ENCODE measurements around the gene HPSE2.

The HPSE2 gene

GRCh38 chr10:98488669-98489430, 746.8 kb downstream of the HPSE2 start:
- peak; percentile 46 for DNase-seq (ENCODE audit: low read depth)

DNA sequence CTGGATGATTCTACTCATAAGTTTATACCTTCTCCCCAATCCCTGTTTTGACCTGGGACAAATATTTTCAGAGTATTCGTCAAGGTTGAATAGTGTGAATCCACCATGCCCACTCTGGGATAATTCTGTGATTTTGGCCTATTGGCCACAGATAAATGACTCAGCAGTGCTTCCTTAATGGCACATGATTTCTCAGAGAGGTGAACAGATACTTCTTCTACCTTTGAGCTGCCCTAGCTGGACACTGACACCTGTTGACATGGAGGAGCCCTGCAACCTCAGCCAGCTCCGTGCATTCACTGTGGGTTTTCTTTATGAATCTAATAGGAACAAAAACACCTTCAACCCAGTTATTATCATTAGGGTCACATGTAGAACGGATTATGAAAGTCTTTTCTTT, 748.0 kb downstream of the HPSE2 start:
- DNase-seq (ENCODE audit: low read depth): no peak

GRCh38 chr10:98486421-98486820, 749.2 kb downstream of the HPSE2 start:
- no peak for DNase-seq (ENCODE audit: low read depth)

GRCh38 chr10:98485959-98486358, 749.7 kb downstream of the HPSE2 start:
- DNase-seq (ENCODE audit: low read depth): no peak

GRCh38 chr10:98483658-98484057, 752.0 kb downstream of the HPSE2 start:
- no peak for DNase-seq (ENCODE audit: low read depth)

GRCh38 chr10:98482096-98482495, 753.6 kb downstream of the HPSE2 start:
- DNase-seq (ENCODE audit: low read depth): no peak

GRCh38 chr10:98481404-98481945, 754.2 kb downstream of the HPSE2 start:
- no peak for DNase-seq (ENCODE audit: low read depth)

DNA sequence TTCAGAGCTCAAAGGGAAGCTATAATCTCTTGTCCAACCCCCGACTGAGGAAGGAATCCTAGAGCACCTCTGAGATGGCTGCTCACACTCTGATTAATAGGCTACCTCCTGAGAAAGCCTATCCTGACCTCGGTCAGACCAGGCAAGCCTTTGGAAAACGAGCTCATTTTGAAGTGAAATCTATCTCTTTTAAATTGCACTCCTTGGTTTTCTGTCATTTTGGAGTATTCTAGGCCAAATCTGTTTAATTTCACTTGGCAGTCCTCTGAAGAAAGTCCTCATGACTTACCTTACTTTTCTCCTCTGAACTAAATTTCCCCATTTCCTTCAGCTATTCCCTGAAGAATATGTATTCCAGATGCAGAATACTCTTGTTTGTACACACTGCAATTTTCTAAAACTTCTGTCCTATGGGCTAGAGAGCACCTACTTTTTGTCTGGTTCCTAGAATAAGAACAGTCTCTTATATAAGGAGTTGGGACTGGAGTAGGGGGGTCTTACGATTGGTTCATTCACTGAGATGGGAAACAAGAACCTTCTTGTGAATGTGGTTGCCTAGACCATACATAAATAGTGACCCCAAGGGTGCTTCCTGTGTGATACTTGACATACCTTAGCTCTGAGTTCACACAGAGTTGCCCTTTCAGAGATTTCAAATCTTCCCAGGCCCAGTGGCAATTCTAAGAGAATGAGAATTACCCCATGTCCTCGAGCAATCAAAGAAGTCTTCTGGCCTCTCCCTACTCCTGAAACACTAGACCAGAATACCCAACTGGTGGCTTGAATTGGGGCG, 757.0 kb downstream of the HPSE2 start:
- no peak for DNase-seq (ENCODE audit: low read depth)

- DNase-seq (ENCODE audit: low read depth): no peak
These were observed 757.8 kb downstream of the HPSE2 start for GRCh38 chr10:98477861-98478260.

DNA sequence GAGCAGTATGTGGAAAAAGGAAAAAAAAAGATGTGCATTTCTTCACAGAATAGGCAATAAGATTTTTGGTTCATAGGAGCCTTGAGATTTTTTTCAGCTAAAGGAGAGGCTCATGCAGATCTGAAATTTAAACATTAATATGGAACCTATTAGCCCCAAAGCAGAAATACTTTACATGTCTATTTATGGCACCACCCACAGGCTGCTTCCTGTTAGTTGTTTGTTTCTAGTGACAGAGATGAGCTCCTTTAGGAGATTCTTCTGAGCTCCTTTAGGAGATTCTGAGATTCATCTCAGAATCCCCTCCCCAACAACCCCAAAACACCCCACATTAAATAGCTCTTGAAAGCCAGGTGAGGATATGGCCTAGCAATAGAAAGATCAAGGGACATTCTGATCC, 761.0 kb downstream of the HPSE2 start:
- DNase-seq (ENCODE audit: low read depth): no peak

GRCh38 chr10:98472196-98472595, 763.5 kb downstream of the HPSE2 start:
- no peak for DNase-seq (ENCODE audit: low read depth)

GRCh38 chr10:98470850-98471249, 764.8 kb downstream of the HPSE2 start:
- no peak for DNase-seq (ENCODE audit: low read depth)

- no peak for DNase-seq (ENCODE audit: low read depth)
These were observed 766.4 kb downstream of the HPSE2 start for GRCh38 chr10:98469001-98469931.

GRCh38 chr10:98467506-98468318, 767.9 kb downstream of the HPSE2 start:
- DNase-seq (ENCODE audit: low read depth): peak; percentile 57

DNA sequence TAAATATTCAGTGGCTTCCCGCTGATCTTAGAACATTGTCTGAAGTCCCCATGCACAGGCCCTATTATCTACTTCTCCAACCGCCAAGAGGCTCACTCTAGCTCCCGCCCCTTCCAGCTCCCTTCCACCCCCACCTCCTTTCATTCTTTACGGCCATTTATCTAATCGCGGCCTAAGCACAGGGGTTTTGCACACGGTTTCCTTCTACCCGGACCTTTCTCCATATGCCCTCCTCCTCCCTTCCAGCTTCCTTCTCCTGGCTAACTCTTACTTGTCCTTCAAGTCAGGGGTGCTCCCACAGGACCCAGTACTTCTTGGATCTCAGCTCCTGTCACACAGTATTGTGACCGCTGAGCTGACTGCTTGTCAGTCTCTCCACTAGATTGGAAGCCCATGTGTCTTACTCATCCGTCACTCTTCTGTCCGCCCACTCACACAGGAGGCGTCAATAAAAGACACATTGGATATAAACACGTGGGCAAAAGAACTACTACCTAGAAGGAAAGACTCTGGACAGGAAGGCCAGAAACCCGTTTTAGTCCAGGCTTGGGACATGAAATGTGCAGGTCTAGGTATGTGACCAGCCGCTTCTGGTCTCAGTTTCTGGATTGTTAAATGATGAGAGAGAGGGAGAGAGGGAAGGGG, 768.7 kb downstream of the HPSE2 start:
- peak; percentile 56 for DNase-seq (ENCODE audit: low read depth)

- no peak for DNase-seq (ENCODE audit: low read depth)
These were observed 769.8 kb downstream of the HPSE2 start for GRCh38 chr10:98465866-98466265.

DNA sequence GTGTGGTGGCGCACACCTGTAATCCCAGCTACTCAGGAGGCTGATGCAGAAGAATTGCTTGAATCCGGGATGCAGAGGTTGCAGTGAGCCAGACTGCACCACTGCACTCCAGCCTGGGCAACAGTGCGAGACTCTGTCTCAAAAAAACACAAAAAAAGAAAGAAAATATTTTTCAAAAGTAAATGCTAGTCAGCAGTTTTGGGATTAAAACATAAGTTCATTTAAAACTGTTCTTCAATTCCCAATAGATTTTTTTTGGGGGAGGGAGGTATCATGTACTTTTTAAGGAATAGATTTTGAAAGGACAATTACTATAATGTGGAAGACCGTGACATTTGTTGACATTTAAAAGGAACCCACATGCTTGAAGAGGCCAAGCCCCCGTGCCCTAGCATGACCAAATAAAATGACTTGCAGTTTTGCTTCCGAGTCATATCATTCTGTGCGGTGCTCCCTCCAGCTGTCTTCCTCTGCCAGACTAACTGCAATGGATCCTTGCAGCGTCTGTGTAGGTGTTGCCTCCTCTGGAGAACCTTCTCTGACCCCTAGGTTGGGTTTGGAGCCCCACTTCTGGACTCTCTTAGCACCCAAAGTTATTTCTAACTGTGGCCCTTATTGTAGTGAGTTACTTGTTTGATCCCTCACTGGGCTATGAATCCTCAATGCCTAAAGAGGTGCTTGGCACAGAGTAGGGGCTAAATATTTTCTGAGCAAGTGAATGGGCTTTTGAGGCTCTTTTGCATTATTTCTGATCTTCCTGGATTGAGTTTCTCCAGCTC, 771.5 kb downstream of the HPSE2 start:
- DNase-seq (ENCODE audit: low read depth): no peak

DNA sequence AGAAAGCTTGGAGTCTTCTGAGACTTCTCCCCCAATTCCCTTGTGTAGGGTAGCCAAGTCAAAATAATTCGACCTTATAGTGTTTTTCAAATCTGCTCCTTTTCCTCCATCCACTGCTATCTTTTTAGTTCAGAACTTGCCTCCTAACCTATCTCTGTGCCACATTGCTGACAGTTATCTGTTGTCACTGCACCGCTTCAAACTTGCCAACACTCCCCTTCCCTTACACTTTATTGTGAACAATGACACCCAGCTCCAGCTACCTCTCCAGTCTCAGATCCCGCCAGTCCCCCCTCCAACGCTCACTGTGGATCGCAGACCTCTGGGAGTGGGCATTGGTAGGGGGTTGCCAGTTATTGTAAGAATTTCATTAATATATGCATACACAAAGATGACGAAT, 772.6 kb downstream of the HPSE2 start:
- DNase-seq (ENCODE audit: low read depth): peak; percentile 81

GRCh38 chr10:98461500-98461842, 774.2 kb downstream of the HPSE2 start:
- no peak for DNase-seq (ENCODE audit: low read depth)
